GM18519 (cell line): ENCODE results near the gene TASP1.
"Not testable (repeated sequence)": the region's sequence is repeated elsewhere in the genome, so short reads cannot be mapped to it uniquely, and the experiment has no call there.

Source experiments
- ATAC-seq: cut with Tn5 transposase; IDR thresholded peaks from one replicate; pipeline ENCODE4 v1.9.1; 2021; ENCODE audit warnings: mild to moderate bottlenecking, moderate library complexity; ENCODE audit not compliant: unreplicated experiment, low FRiP score

The TASP1 gene, protein sequence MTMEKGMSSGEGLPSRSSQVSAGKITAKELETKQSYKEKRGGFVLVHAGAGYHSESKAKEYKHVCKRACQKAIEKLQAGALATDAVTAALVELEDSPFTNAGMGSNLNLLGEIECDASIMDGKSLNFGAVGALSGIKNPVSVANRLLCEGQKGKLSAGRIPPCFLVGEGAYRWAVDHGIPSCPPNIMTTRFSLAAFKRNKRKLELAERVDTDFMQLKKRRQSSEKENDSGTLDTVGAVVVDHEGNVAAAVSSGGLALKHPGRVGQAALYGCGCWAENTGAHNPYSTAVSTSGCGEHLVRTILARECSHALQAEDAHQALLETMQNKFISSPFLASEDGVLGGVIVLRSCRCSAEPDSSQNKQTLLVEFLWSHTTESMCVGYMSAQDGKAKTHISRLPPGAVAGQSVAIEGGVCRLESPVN

GRCh38 chr20:13638496-13639149, at the start of gene TASP1:
Gene TASP1 (minus strand): TSS chr20:13638932. CDS start chr20:13630078, 8,854 bp downstream.
- peak; percentile 99 for ATAC-seq

GRCh38 chr20:13687815-13688214, 49.1 kb upstream of the TASP1 start:
- no peak for ATAC-seq

DNA sequence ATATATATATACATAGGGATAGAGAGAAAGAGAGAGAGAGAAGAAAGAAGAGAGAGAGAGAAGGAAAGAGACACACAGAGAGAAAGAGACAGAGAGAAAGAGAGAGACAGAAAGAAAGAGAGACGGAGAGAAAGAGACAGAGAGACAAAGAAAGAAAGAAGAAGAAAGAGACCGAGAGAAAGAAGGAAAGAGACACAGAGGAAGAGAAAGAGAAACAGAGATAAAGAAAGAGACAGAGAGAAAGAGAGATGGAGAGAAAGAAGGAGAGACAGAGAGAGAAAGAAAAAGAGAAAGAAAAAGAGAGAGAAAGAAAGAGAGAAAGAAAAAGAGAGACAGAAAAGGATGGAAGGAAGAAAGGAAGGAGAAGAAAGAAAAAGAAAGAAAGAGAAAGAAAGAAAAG, 46.9 kb upstream of the TASP1 start:
- no peak for ATAC-seq

DNA sequence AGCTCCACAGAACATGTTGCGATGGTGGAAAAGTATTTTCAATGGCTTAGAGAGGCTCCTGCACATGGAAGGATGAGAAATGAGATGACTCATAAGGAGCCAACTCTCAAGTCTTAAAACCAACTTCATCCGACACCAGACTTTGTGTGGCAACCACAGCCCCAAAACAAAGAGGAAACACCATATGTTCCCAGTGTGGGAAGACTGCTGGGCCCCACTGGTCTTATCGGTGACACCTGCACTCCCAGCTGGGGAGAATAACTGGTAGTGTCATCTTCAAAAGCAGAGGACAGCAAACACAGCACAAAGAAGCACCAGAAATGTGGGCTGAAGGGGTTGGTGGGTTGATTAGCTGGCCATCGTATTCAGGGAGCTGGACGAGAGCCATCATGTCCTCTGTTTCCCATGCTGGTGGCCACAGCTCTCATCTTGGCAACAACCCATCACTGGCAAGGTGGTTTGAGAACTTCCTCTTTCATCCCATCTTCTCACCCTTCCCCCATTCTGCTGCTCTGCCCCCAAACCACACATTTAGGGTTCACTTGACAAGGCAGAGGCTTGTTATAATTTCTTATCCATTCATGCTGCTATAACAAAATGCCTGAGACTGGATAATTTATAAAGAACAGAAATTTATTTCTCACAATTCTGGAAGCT, 46.0 kb upstream of the TASP1 start:
- peak; percentile 46 for ATAC-seq

GRCh38 chr20:13683833-13684232, 45.1 kb upstream of the TASP1 start:
- no peak for ATAC-seq

- peak; percentile 86 for ATAC-seq
Measured at GRCh38 chr20:13681248-13682125, 42.8 kb upstream of the TASP1 start.

DNA sequence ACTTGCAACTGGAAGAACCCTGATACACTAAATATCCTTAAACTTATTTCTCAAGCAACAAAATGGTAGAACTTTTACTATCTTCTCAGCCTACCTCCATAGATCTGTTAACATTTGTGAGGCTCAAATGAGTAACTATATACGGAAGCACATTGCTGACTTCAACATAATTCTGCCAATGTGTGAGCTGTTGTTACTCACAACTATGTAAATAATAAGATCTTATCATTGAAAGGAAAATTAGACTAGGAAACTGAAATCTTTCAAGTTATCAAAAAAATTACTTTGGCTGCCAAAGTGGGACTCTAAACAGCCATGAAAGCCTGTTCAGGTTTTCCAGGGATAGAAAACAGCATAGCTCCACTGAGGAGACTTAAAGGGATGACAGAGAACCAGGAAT, 40.2 kb upstream of the TASP1 start:
- ATAC-seq: no peak

GRCh38 chr20:13677241-13677640, 38.5 kb upstream of the TASP1 start:
- no peak for ATAC-seq

DNA sequence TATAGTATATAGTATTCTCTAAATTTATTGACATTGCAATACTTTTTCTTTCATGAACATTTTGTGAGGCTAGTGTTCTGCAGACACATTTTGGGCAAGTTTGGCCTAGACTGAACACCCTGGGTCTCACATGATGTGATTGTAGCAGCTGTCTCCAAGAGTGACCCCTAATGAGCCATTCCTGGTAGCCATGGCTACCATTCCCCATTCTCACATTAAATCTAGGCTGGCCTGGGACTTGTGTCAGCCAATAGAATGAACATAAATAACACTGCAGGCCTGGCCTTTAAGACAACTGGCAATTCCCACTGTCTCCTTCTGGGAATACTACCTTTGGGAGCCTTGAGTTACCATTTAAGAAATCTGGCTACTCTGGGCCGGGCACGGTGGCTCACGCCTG, 38.0 kb upstream of the TASP1 start:
- ATAC-seq: no peak

- ATAC-seq: no peak
Measured at GRCh38 chr20:13672690-13673089, 34.0 kb upstream of the TASP1 start.

DNA sequence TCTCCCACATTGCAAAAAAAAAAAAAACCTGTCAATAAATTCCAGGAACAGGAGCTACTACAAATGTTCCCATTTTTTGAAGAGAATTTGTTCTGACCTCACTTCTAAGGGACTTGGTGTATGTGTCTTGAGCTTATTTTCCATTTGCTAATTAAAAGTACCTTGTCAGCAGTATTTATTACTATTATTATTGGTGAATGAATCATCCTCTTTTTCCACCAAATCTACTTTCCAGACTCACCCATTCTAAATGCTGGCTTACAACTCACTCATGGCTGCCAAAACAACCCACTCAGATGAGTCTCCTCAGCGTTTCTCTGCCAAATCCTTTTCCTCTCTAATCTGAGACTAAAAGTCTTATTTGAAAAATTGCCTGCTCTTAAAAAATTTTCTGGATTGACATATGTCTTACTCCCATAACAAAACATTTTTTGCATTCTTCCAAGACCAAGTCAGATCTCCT, 33.2 kb upstream of the TASP1 start:
- ATAC-seq: no peak

GRCh38 chr20:13671512-13671911, 32.8 kb upstream of the TASP1 start:
- no peak for ATAC-seq

DNA sequence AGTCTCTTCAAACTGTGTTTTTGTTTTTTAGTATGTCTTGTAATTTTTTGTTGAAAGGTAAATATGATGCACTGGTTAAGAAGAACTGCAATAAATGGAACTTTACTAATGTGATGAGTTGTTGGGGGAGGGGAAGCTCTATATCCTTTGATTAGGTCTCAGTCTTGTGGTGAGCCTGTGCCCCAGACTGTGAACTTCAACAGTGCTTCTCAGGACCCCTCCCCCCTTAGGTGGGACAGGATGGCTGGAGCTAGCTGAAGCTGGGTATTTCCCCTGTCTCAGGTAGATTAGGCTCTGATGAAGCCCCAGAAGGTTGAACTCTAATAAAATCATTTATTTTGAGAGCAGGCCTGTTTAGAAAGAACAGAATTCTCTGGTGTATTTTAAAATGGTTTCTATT, 31.4 kb upstream of the TASP1 start:
- ATAC-seq: no peak

GRCh38 chr20:13665709-13666395, 27.1 kb upstream of the TASP1 start:
- ATAC-seq: no peak

GRCh38 chr20:13661070-13661685, 22.4 kb upstream of the TASP1 start:
- ATAC-seq: no peak

DNA sequence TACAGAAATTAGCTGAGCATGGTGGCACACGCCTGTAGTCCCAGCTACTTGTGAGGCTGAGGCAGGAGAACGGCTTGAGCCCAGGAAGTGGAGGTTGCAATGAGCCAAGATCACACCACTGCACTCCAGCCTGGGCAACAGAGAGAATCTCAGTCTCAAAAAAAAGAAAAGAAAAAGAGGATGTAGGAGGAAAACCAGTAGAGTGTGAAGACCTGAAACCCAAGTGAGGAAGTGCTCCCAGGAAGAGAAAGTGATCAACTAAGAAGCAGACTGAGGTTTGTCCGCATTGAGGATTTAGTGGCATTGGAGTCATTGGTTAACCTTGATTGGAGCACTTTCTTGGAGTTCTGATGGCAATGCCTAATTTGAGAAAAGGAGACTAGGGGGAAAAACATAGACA, 20.6 kb upstream of the TASP1 start:
- ATAC-seq: peak; percentile 93

GRCh38 chr20:13658060-13658459, 19.3 kb upstream of the TASP1 start:
- ATAC-seq: not testable (repeated sequence)

GRCh38 chr20:13656721-13657368, 18.1 kb upstream of the TASP1 start:
- ATAC-seq: no peak

DNA sequence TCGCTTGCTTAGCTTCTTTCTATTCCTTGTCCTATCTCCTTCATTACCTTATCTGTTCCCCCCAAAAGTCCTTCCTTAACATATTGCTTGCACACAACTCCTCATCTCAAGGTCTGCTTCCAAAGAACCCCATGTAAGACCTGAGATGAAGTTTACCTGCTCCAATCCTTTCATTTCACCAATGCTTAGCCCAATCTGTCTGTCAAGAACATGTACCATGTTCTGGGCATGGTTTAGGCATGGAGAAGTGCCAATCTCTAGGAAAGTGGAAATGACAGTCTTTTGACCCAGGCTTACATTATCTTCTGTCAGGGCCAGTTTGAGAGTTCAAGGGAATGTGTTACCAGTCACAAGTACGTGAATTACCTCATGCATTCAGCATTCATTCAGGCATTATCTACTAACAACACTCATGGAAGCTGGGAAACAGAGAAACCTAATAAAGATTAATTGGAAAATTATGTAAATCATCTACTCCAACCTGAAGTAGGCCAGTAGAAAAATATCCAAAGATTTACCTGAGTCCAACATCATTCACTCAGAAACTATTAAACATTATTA, 15.8 kb upstream of the TASP1 start:
- no peak for ATAC-seq
